HK-2 (cell line): ENCODE results near the gene TIGD6.
"Not testable (repeated sequence)": the region's sequence is repeated elsewhere in the genome, so short reads cannot be mapped to it uniquely, and the experiment has no call there.

Experiments
- DNase-seq: peaks from one replicate; pipeline ENCODE4 v3.0.0-alpha.2; 2018; ENCODE audit not compliant: unreplicated experiment

The TIGD6 gene

GRCh38 chr5:150000256-150000989 lies at the start of gene TIGD6, which contains the start of gene HMGXB3:
Gene TIGD6, minus strand, starts transcription at chr5:150000654. Its CDS starts 4,306 bp downstream, at chr5:149996348.
Gene HMGXB3, plus strand, starts transcription at chr5:150000739. Its CDS starts 4,114 bp downstream, at chr5:150004853.
- peak; percentile 88 for DNase-seq

GRCh38 chr5:150046031-150046430 lies 45.6 kb upstream of the TIGD6 start:
- DNase-seq = no peak

- DNase-seq = no peak
Measured at GRCh38 chr5:150045549-150045948, 45.1 kb upstream of the TIGD6 start.

- DNase-seq = no peak
Measured at GRCh38 chr5:150044712-150045111, 44.3 kb upstream of the TIGD6 start.

GRCh38 chr5:150044329-150044681 lies 43.9 kb upstream of the TIGD6 start:
- no peak for DNase-seq

- no peak for DNase-seq
Measured at GRCh38 chr5:150043657-150044328, 43.3 kb upstream of the TIGD6 start.

- no peak for DNase-seq
Measured at GRCh38 chr5:150042459-150042858, 42.0 kb upstream of the TIGD6 start.

GRCh38 chr5:150038547-150038946 lies 38.1 kb upstream of the TIGD6 start:
- no peak for DNase-seq

- peak; percentile 85 for DNase-seq
Measured at GRCh38 chr5:150036513-150036912, 36.1 kb upstream of the TIGD6 start.

GRCh38 chr5:150035139-150035895 lies 34.9 kb upstream of the TIGD6 start:
- DNase-seq = no peak

- DNase-seq = no peak
Measured at GRCh38 chr5:150034662-150035061, 34.2 kb upstream of the TIGD6 start.

GRCh38 chr5:150033334-150033733 lies 32.9 kb upstream of the TIGD6 start:
- no peak for DNase-seq

GRCh38 chr5:150028047-150028446 lies 27.6 kb upstream of the TIGD6 start:
- not testable (repeated sequence) for DNase-seq

- no peak for DNase-seq
Measured at GRCh38 chr5:150026682-150027172, 26.3 kb upstream of the TIGD6 start.

- no peak for DNase-seq
Measured at GRCh38 chr5:150024346-150024984, 24.0 kb upstream of the TIGD6 start.

- DNase-seq = no peak
Measured at GRCh38 chr5:150023136-150023535, 22.7 kb upstream of the TIGD6 start.

- peak; percentile 18 for DNase-seq
Measured at GRCh38 chr5:150022681-150023080, 22.2 kb upstream of the TIGD6 start.

GRCh38 chr5:150022158-150022531 lies 21.7 kb upstream of the TIGD6 start:
- no peak for DNase-seq

- DNase-seq = peak; percentile 46
Measured at GRCh38 chr5:150021491-150022157, 21.2 kb upstream of the TIGD6 start.

GRCh38 chr5:150020249-150020648 lies 19.8 kb upstream of the TIGD6 start:
- no peak for DNase-seq

GRCh38 chr5:150017226-150018005 lies 17.0 kb upstream of the TIGD6 start:
- no peak for DNase-seq
